Right lobe of liver (tissue), 4 donors: ENCODE data around the gene EPN1.

Source experiments
- POLR2A ChIP-seq: fragments of 450-650 bp; IDR thresholded peaks from one replicate; pipeline ENCODE4 v1.6.1; 2017; ENCODE audit warnings: antibody characterized with exemption, mild to moderate bottlenecking
- TF ChIP-seq, protein P1 (sequence below), 4 donors: fragments of 200-600 bp in 3 of 4; fragments of 450-650 bp in 1 of 4; IDR thresholded peaks; one replicate each; pipeline versions ENCODE4 v1.5.1 to v1.8.0; 2016 to 2022; ENCODE audit warnings: antibody characterized with exemption in 4 of 4, mild to moderate bottlenecking in 2 of 4
- donor health status: DM: no; HTN: no; CAD: no.
- donor health status: DM: no; HTN: no; CAD: no.
- donor health status: DM: no; HTN: yes; CAD: no.

DNA sequence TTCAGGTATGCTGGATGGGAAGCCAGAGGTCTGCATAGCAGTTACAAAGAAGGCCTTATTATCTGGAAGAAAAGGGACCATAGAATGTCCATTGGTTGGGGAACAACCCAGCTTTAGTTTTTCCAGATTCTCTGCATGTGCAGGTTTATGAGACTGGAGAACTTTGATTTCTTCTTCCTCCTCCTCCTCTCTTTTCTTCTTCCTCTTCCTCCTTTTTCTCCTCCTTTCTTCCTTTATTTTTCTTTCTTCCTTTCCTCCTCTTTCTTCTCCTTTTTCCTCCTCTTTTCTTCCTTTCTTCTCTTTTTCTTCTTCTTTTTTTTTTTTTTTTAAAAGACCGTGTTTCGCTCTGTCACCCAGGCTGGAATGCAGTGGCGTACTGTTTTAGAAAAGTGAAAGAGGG, 30.9 kb downstream of the EPN1 start:
- TF ChIP-seq POLR2A = no peak
- TF ChIP-seq, protein P1, sequence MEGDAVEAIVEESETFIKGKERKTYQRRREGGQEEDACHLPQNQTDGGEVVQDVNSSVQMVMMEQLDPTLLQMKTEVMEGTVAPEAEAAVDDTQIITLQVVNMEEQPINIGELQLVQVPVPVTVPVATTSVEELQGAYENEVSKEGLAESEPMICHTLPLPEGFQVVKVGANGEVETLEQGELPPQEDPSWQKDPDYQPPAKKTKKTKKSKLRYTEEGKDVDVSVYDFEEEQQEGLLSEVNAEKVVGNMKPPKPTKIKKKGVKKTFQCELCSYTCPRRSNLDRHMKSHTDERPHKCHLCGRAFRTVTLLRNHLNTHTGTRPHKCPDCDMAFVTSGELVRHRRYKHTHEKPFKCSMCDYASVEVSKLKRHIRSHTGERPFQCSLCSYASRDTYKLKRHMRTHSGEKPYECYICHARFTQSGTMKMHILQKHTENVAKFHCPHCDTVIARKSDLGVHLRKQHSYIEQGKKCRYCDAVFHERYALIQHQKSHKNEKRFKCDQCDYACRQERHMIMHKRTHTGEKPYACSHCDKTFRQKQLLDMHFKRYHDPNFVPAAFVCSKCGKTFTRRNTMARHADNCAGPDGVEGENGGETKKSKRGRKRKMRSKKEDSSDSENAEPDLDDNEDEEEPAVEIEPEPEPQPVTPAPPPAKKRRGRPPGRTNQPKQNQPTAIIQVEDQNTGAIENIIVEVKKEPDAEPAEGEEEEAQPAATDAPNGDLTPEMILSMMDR (IDR thresholded peaks at IDR 0.05) = no peak
